Neuronal stem cell (in vitro differentiated cells): ENCODE measurements around the gene TMEM263. TPM values are rescaled to one million over a fixed set of nuclear protein-coding genes. Genes with fewer than 3 reads are reported as not detected.

Source experiments
- DNase-seq: peaks from one replicate; pipeline ENCODE4 v3.0.0-alpha.2; 2013; ENCODE audit warnings: low spot score
- H2AFZ ChIP-seq: one replicate; pipeline ENCODE4 v1.6.1; 2013; ENCODE audit warnings: mild to moderate bottlenecking, low read length, inconsistent platforms
- H2AK5ac ChIP-seq: 2 replicates; pipeline ENCODE4 v1.6.1; 2013; ENCODE audit warnings: low read depth, mild to moderate bottlenecking, inconsistent platforms, low read length, moderate library complexity, mixed read lengths
- H2BK120ac ChIP-seq: 2 replicates; pipeline ENCODE4 v1.6.1; 2013; ENCODE audit warnings: low read depth, mild to moderate bottlenecking, inconsistent platforms, low read length, moderate library complexity, mixed read lengths
- H2BK12ac ChIP-seq: one replicate; pipeline ENCODE4 v1.6.1; 2013; ENCODE audit warnings: low read length, inconsistent platforms
- H2BK15ac ChIP-seq: 2 replicates; pipeline ENCODE4 v1.6.1; 2013; ENCODE audit warnings: mild to moderate bottlenecking, low read length, inconsistent platforms, mixed read lengths
- H2BK5ac ChIP-seq: one replicate; pipeline ENCODE4 v1.6.1; 2013; ENCODE audit warnings: inconsistent platforms, mild to moderate bottlenecking, low read length, moderate library complexity
- H3K14ac ChIP-seq: one replicate; pipeline ENCODE4 v1.6.1; 2013; ENCODE audit warnings: low read length, inconsistent platforms
- H3K18ac ChIP-seq: 2 replicates; pipeline ENCODE4 v1.6.1; 2013; ENCODE audit warnings: low read length, inconsistent platforms
- H3K23ac ChIP-seq: 2 replicates; pipeline ENCODE4 v1.6.1; 2013; ENCODE audit warnings: low read depth, mild to moderate bottlenecking, mixed read lengths, low read length, inconsistent platforms; ENCODE audit not compliant: poor library complexity
- H3K27ac ChIP-seq: replicated peaks from 3 replicates; pipeline ENCODE4 v1.5.1; 2013; ENCODE audit warnings: low read length, inconsistent platforms
- H3K27me3 ChIP-seq, 3 experiments: 2 replicates each; pipeline ENCODE4 v1.6.1; 2013; ENCODE audit warnings: low read length in 3 of 3, mild to moderate bottlenecking in 2 of 3, inconsistent platforms in 1 of 3, low read depth in 1 of 3, mixed read lengths in 1 of 3, moderate library complexity in 1 of 3; ENCODE audit not compliant: control insufficient read depth in 3 of 3, insufficient read depth in 3 of 3
- H3K36me3 ChIP-seq, 2 donors: replicated peaks in 1 of 2; 2 replicates each; pipeline ENCODE4 v1.6.1; 2013; ENCODE audit warnings: low read length in 2 of 2; ENCODE audit not compliant: control insufficient read depth in 2 of 2, insufficient read depth in 2 of 2
- H3K4ac ChIP-seq: 2 replicates; pipeline ENCODE4 v1.6.1; 2013; ENCODE audit warnings: inconsistent platforms, mild to moderate bottlenecking, low read length, moderate library complexity
- H3K4me1 ChIP-seq, 2 donors: 1 replicate in 1 of 2; 2 replicates in 1 of 2; pipeline ENCODE4 v1.6.1; 2013; ENCODE audit warnings: low read length in 2 of 2, low read depth in 1 of 2; ENCODE audit not compliant: control insufficient read depth in 2 of 2, insufficient read depth in 1 of 2
- H3K4me2 ChIP-seq: one replicate; pipeline ENCODE4 v1.6.1; 2013; ENCODE audit warnings: mild to moderate bottlenecking, low read length, inconsistent platforms; ENCODE audit not compliant: insufficient read depth, poor library complexity, severe bottlenecking
- H3K4me3 ChIP-seq, 2 donors: 2 replicates each; pipeline ENCODE4 v1.5.1; 2013; ENCODE audit warnings: low read length in 2 of 2, mild to moderate bottlenecking in 2 of 2, inconsistent platforms in 1 of 2, moderate library complexity in 1 of 2
- H3K79me1 ChIP-seq: one replicate; pipeline ENCODE4 v1.6.1; 2013; ENCODE audit warnings: low read depth, mild to moderate bottlenecking, inconsistent platforms, low read length, moderate library complexity
- H3K9ac ChIP-seq: one replicate; pipeline ENCODE4 v1.6.1; 2013; ENCODE audit warnings: mild to moderate bottlenecking, low read depth, low read length, inconsistent platforms; ENCODE audit not compliant: poor library complexity
- H3K9me3 ChIP-seq, 2 donors: replicated peaks in 1 of 2; 2 replicates each; pipeline versions ENCODE3 to v1.6.1; 2013; ENCODE audit warnings: low read length in 2 of 2, mild to moderate bottlenecking in 2 of 2, inconsistent platforms in 1 of 2, low read depth in 1 of 2, mixed read lengths in 1 of 2, moderate library complexity in 1 of 2; ENCODE audit not compliant: control insufficient read depth in 2 of 2, insufficient read depth in 1 of 2
- H4K8ac ChIP-seq: one replicate; pipeline ENCODE4 v1.6.1; 2013; ENCODE audit warnings: low read depth, mild to moderate bottlenecking, inconsistent platforms, low read length, moderate library complexity
- H4K91ac ChIP-seq: one replicate; pipeline ENCODE4 v1.6.1; 2013; ENCODE audit warnings: low read length, low read depth, mild to moderate bottlenecking, inconsistent platforms; ENCODE audit not compliant: poor library complexity
- WGBS, 2 donors: extraction: QIAGEN DNeasy Blood & Tissue Kit; methylation state at CpG; one replicate each; pipeline ENCODE4 v1.1.7; 2013; ENCODE audit warnings: missing lambda C conversion rate in 2 of 2, mixed read lengths in 1 of 2; ENCODE audit not compliant: insufficient read length in 2 of 2, insufficient replicate concordance in 1 of 2; ENCODE audit errors: extremely low coverage in 2 of 2; 5-methylcytosine and 5-hydroxymethylcytosine counted together
- polyA plus RNA-seq, 2 experiments: library from polyadenylated mRNA; stranded (reverse); fragments of 200-250 nt; gene quantifications; one replicate each; pipeline ENCODE4 v1.2.3, GENCODE V29; 2013

The TMEM263 gene
- polyA plus RNA-seq (2013, experiment 1 of 2) = 23.2 TPM
- polyA plus RNA-seq (2013, experiment 2 of 2) = 23.2 TPM

- Histone ChIP-seq H3K9me3 (peaks cover 3 to 12% of the 10 kb centered on the region in 2 donors), H2AFZ (peak within 1 kb of the TSS; percentile 95), H3K4me1 (peaks cover 2 to 4% of the 10 kb centered on the region in 2 donors), H4K91ac (no peak within 1 kb of the TSS), H3K4ac (no peak within 1 kb of the TSS), H2BK15ac (no peak within 1 kb of the TSS), H2BK12ac (no peak within 1 kb of the TSS), H3K27ac (peak within 1 kb of the TSS; percentile 97), H3K79me1 (no peaks in the 10 kb centered on the region), H3K4me2 (peak within 1 kb of the TSS; percentile 60), H2BK120ac (peak within 1 kb of the TSS; percentile 52), H3K27me3 (no peaks in the 10 kb centered on the region), H3K23ac (peak within 1 kb of the TSS; percentile 99), H3K14ac (peak within 1 kb of the TSS; percentile 32), H3K9ac (peak within 1 kb of the TSS; percentile 98), H2BK5ac (peak within 1 kb of the TSS; percentile 94), H3K36me3 (peaks cover 0 to 9% of the 10 kb centered on the region in 2 donors), H2AK5ac (no peak within 1 kb of the TSS), H3K18ac (peak within 1 kb of the TSS; percentile 99), H3K4me3 (peak within 1 kb of the TSS; percentile 86 to 92), H4K8ac (peak within 1 kb of the TSS; percentile 72)
- no CpG with 5 or more reads among the region's 88 CpGs for WGBS, 2 donors
- peak; percentile 96 for DNase-seq
Observed at GRCh38 chr12:106955377-106956047, at the start of gene TMEM263. TSS of gene TMEM263 (plus strand) at chr12:106955907. CDS start at chr12:106967117, 11,210 bp downstream.

GRCh38 chr12:106906715-106907114, 49.0 kb upstream of the TMEM263 start:
- Histone ChIP-seq H2BK15ac (no peak overlapping the region), H3K4ac (no peak overlapping the region), H2BK120ac (no peak overlapping the region), H3K4me1 (peaks cover 3 to 6% of the 10 kb centered on the region in 2 donors), H2AFZ (no peak overlapping the region), H3K23ac (no peak overlapping the region), H3K4me3 (no peak overlapping the region), H3K27me3 (peaks cover 0 to 2% (median 0%) of the 10 kb centered on the region in 3 experiments), H2AK5ac (no peak overlapping the region), H3K9me3 (no peaks in the 10 kb centered on the region), H3K27ac (no peak overlapping the region), H2BK12ac (no peak overlapping the region), H4K91ac (no peak overlapping the region), H3K9ac (no peak overlapping the region), H3K14ac (no peak overlapping the region), H4K8ac (no peak overlapping the region), H2BK5ac (no peak overlapping the region), H3K18ac (no peak overlapping the region), H3K36me3 (no peaks in the 10 kb centered on the region), H3K4me2 (no peak overlapping the region), H3K79me1 (no peaks in the 10 kb centered on the region)
- WGBS, 2 donors = no CpG with 5 or more reads among the region's 2 CpGs
- DNase-seq = no peak

GRCh38 chr12:106907411-106907810, 48.3 kb upstream of the TMEM263 start:
- Histone ChIP-seq H3K9ac (no peak overlapping the region), H2AK5ac (no peak overlapping the region), H3K4me1 (peaks cover 3 to 6% of the 10 kb centered on the region in 2 donors), H3K27ac (no peak overlapping the region), H3K14ac (no peak overlapping the region), H2BK12ac (no peak overlapping the region), H3K4me2 (no peak overlapping the region), H3K36me3 (no peaks in the 10 kb centered on the region), H3K23ac (no peak overlapping the region), H3K27me3 (peaks cover 0 to 2% (median 0%) of the 10 kb centered on the region in 3 experiments), H3K4ac (no peak overlapping the region), H4K91ac (no peak overlapping the region), H3K18ac (no peak overlapping the region), H3K79me1 (no peaks in the 10 kb centered on the region), H2BK5ac (no peak overlapping the region), H3K4me3 (no peak overlapping the region), H2BK120ac (no peak overlapping the region), H2BK15ac (no peak overlapping the region), H2AFZ (no peak overlapping the region), H4K8ac (no peak overlapping the region), H3K9me3 (no peaks in the 10 kb centered on the region)
- WGBS, 2 donors = no CpG with 5 or more reads among the region's 5 CpGs
- DNase-seq = no peak

GRCh38 chr12:106907846-106908245, 47.9 kb upstream of the TMEM263 start:
- Histone ChIP-seq H3K9ac (no peak overlapping the region), H3K14ac (no peak overlapping the region), H3K79me1 (no peaks in the 10 kb centered on the region), H3K27me3 (no peaks in the 10 kb centered on the region), H3K4me1 (peaks cover 3 to 6% of the 10 kb centered on the region in 2 donors), H3K18ac (no peak overlapping the region), H2AFZ (no peak overlapping the region), H2BK12ac (no peak overlapping the region), H4K8ac (no peak overlapping the region), H3K9me3 (no peaks in the 10 kb centered on the region), H2BK15ac (no peak overlapping the region), H3K36me3 (no peaks in the 10 kb centered on the region), H3K23ac (no peak overlapping the region), H4K91ac (no peak overlapping the region), H3K4ac (no peak overlapping the region), H2BK120ac (no peak overlapping the region), H3K4me3 (no peak overlapping the region), H2AK5ac (no peak overlapping the region), H3K4me2 (no peak overlapping the region), H2BK5ac (no peak overlapping the region), H3K27ac (no peak overlapping the region)
- no CpG with 5 or more reads among the region's 4 CpGs for WGBS, 2 donors
- no peak for DNase-seq
